HL-60 (cell line): ENCODE measurements around the gene RMDN2.

Experiments used
- CTCF ChIP-seq: IDR thresholded peaks from one replicate; pipeline ENCODE4 v1.5.1; 2011; ENCODE audit warnings: low read length, control low read depth, inconsistent platforms; ENCODE audit not compliant: insufficient read depth
- GABPA ChIP-seq: IDR thresholded peaks from 2 replicates; pipeline ENCODE4 v1.6.1; 2012; ENCODE audit warnings: low read depth
- REST ChIP-seq: IDR thresholded peaks from 2 replicates; pipeline ENCODE4 v1.6.1; 2012; ENCODE audit warnings: low read depth; ENCODE audit not compliant: insufficient replicate concordance
- SPI1 ChIP-seq: IDR thresholded peaks from 2 replicates; pipeline ENCODE4 v1.6.1; 2012; ENCODE audit warnings: low read depth, mild to moderate bottlenecking, borderline replicate concordance

GRCh38 chr2:38032946-38033345, 107.9 kb downstream of the RMDN2 start:
- TF ChIP-seq CTCF (no peak), SPI1 (no peak), REST (no peak), GABPA (no peak)
